Kidney glomerular epithelial cell (primary cell): ENCODE results near the gene EHF.
"Not testable (repeated sequence)": the region's sequence is repeated elsewhere in the genome, so short reads cannot be mapped to it uniquely, and the experiment has no call there.

ENCODE experiments used
- DNase-seq: peaks from one replicate; lab custom pipeline; 2025; lab: John Stamatoyannopoulos, UW

The EHF gene

GRCh38 chr11:34668583-34669053 lies 47.7 kb downstream of the EHF start:
- DNase-seq: no peak

GRCh38 chr11:34669458-34669857 lies 48.6 kb downstream of the EHF start:
- DNase-seq: no peak

GRCh38 chr11:34671117-34671516 lies 50.2 kb downstream of the EHF start:
- DNase-seq: no peak

- no peak for DNase-seq
Measured at GRCh38 chr11:34671946-34672345, 51.1 kb downstream of the EHF start.

- DNase-seq: no peak
Measured at GRCh38 chr11:34674038-34674437, 53.1 kb downstream of the EHF start.

GRCh38 chr11:34676227-34676626 lies 55.3 kb downstream of the EHF start:
- no peak for DNase-seq

GRCh38 chr11:34679681-34680080 lies 58.8 kb downstream of the EHF start:
- DNase-seq: no peak

GRCh38 chr11:34680206-34680605 lies 59.3 kb downstream of the EHF start:
- peak; percentile 55 for DNase-seq

GRCh38 chr11:34680918-34681586 lies 60.2 kb downstream of the EHF start:
- DNase-seq: peak; percentile 61

GRCh38 chr11:34682825-34683224 lies 61.9 kb downstream of the EHF start:
- peak; percentile 82 for DNase-seq

GRCh38 chr11:34683396-34683795 lies 62.5 kb downstream of the EHF start:
- no peak for DNase-seq

- no peak for DNase-seq
Measured at GRCh38 chr11:34685864-34686263, 65.0 kb downstream of the EHF start.

GRCh38 chr11:34692299-34692698 lies 71.4 kb downstream of the EHF start:
- DNase-seq: not testable (repeated sequence)

GRCh38 chr11:34696862-34697261 lies 76.0 kb downstream of the EHF start:
- DNase-seq: no peak

- DNase-seq: no peak
Measured at GRCh38 chr11:34706709-34707461, 86.0 kb downstream of the EHF start.

GRCh38 chr11:34707462-34707840 lies 86.6 kb downstream of the EHF start:
- no peak for DNase-seq
